ENCODE data around the gene RALGAPA2. TPM values are rescaled to one million over a fixed set of nuclear protein-coding genes. Genes with fewer than 3 reads are reported as not detected.
A peak's percentile ranks its signal among the peaks of the same experiment; 100 is the strongest.

RALGAPA2 gene
- total RNA-seq, 2 experiments from 2014 or later: 13.6 to 13.7 TPM

- CTCF ChIA-PET: interaction anchor here (0.7 to 1.3 kb wide), 2 partner anchors 8 to 382 kb away, joined by 3 to 5 read pairs; no protein-coding TSS in a partner anchor
- no peak overlapping the region for H3K27ac Mint-ChIP-seq
- H3K4me3 Mint-ChIP-seq: no peak overlapping the region
These were observed 268.9 kb downstream of the RALGAPA2 start for GRCh38 chr20:20443504-20443903.

GRCh38 chr20:20442466-20442865 lies 270.0 kb downstream of the RALGAPA2 start:
- Mint-ChIP-seq H3K4me3 (no peak overlapping the region), H3K36me3 (ENCODE audit: low read depth) (peaks cover 7% of the 10 kb centered on the region), H3K27ac (no peak overlapping the region), H3K27me3 (ENCODE audit: low read depth) (no peaks in the 10 kb centered on the region), H3K9me3 (no peaks in the 10 kb centered on the region), H3K4me1 (ENCODE audit: low read depth) (no peaks in the 10 kb centered on the region)
- CTCF ChIA-PET: interaction anchor here (0.7 kb wide), 1 partner anchor 56 kb away, joined by 3 read pairs; no protein-coding TSS in a partner anchor
- DNase-seq: no peak
- intact Hi-C loops (cut with micrococcal nuclease): no loop called here

More at GRCh38 chr20:20443504-20443903, 268.9 kb downstream of the RALGAPA2 start:
- H3K36me3 Mint-ChIP-seq (ENCODE audit: low read depth): peaks cover 4% of the 10 kb centered on the region
- no peaks in the 10 kb centered on the region for H3K9me3 Mint-ChIP-seq
- intact Hi-C loops (cut with micrococcal nuclease): no loop called here
- H3K27me3 Mint-ChIP-seq (ENCODE audit: low read depth): no peaks in the 10 kb centered on the region
- no peak for DNase-seq
- no peaks in the 10 kb centered on the region for H3K4me1 Mint-ChIP-seq (ENCODE audit: low read depth)

GRCh38 chr20:20440886-20441658 lies 271.4 kb downstream of the RALGAPA2 start:
- Mint-ChIP-seq H3K4me3 (no peak overlapping the region), H3K4me1 (ENCODE audit: low read depth) (no peaks in the 10 kb centered on the region), H3K27me3 (ENCODE audit: low read depth) (no peaks in the 10 kb centered on the region), H3K9me3 (no peaks in the 10 kb centered on the region), H3K27ac (no peak overlapping the region), H3K36me3 (ENCODE audit: low read depth) (peaks cover 10% of the 10 kb centered on the region)
- CTCF ChIA-PET: interaction anchor here (1.2 kb wide), 1 partner anchor 9 kb away, joined by 4 read pairs; no protein-coding TSS in a partner anchor
- intact Hi-C loops (cut with micrococcal nuclease): no loop called here
- no peak for DNase-seq

- Mint-ChIP-seq H3K27me3 (ENCODE audit: low read depth) (no peaks in the 10 kb centered on the region), H3K27ac (no peak overlapping the region), H3K36me3 (ENCODE audit: low read depth) (peaks cover 10% of the 10 kb centered on the region), H3K9me3 (no peaks in the 10 kb centered on the region), H3K4me3 (no peak overlapping the region), H3K4me1 (ENCODE audit: low read depth) (no peaks in the 10 kb centered on the region)
- CTCF ChIA-PET: interaction anchor here (1.2 kb wide), 1 partner anchor 10 kb away, joined by 4 read pairs; no protein-coding TSS in a partner anchor
- intact Hi-C loops (cut with micrococcal nuclease): no loop called here
- no peak for DNase-seq
These were observed 272.0 kb downstream of the RALGAPA2 start for GRCh38 chr20:20440481-20440880.

GRCh38 chr20:20439602-20440190 lies 272.7 kb downstream of the RALGAPA2 start:
- no peaks in the 10 kb centered on the region for H3K9me3 Mint-ChIP-seq
- no peak overlapping the region for H3K27ac Mint-ChIP-seq
- DNase-seq: no peak
- H3K36me3 Mint-ChIP-seq (ENCODE audit: low read depth): peaks cover 10% of the 10 kb centered on the region
- no peak overlapping the region for H3K4me3 Mint-ChIP-seq
- H3K4me1 Mint-ChIP-seq (ENCODE audit: low read depth): no peaks in the 10 kb centered on the region
- CTCF ChIA-PET: no interaction called here
- H3K27me3 Mint-ChIP-seq (ENCODE audit: low read depth): no peaks in the 10 kb centered on the region
- intact Hi-C loops (cut with micrococcal nuclease): no loop called here

GRCh38 chr20:20437314-20437713 lies 275.1 kb downstream of the RALGAPA2 start:
- H3K27ac Mint-ChIP-seq: no peak overlapping the region
- no peak overlapping the region for H3K4me3 Mint-ChIP-seq
- CTCF ChIA-PET: no interaction called here
- no peak for DNase-seq
- H3K27me3 Mint-ChIP-seq (ENCODE audit: low read depth): no peaks in the 10 kb centered on the region
- H3K36me3 Mint-ChIP-seq (ENCODE audit: low read depth): peaks cover 12% of the 10 kb centered on the region
- no peaks in the 10 kb centered on the region for H3K9me3 Mint-ChIP-seq
- intact Hi-C loops (cut with micrococcal nuclease): no loop called here
- H3K4me1 Mint-ChIP-seq (ENCODE audit: low read depth): no peaks in the 10 kb centered on the region

GRCh38 chr20:20436689-20437088 lies 275.8 kb downstream of the RALGAPA2 start:
- no peak for DNase-seq
- H3K4me3 Mint-ChIP-seq: no peak overlapping the region
- no peak overlapping the region for H3K27ac Mint-ChIP-seq
- intact Hi-C loops (cut with micrococcal nuclease): no loop called here
- no peaks in the 10 kb centered on the region for H3K27me3 Mint-ChIP-seq (ENCODE audit: low read depth)
- CTCF ChIA-PET: no interaction called here
- peaks cover 11% of the 10 kb centered on the region for H3K36me3 Mint-ChIP-seq (ENCODE audit: low read depth)
- H3K4me1 Mint-ChIP-seq (ENCODE audit: low read depth): no peaks in the 10 kb centered on the region
- no peaks in the 10 kb centered on the region for H3K9me3 Mint-ChIP-seq

- intact Hi-C loops (cut with micrococcal nuclease): no loop called here
- CTCF ChIA-PET: interaction anchor here (0.7 to 1.0 kb wide), 3 partner anchors 17 to 159 kb away, joined by 3 read pairs; no protein-coding TSS in a partner anchor
- no peak overlapping the region for H3K27ac Mint-ChIP-seq
- peak; percentile 15 for DNase-seq
- no peaks in the 10 kb centered on the region for H3K27me3 Mint-ChIP-seq (ENCODE audit: low read depth)
- H3K9me3 Mint-ChIP-seq: no peaks in the 10 kb centered on the region
- H3K4me3 Mint-ChIP-seq: no peak overlapping the region
- H3K4me1 Mint-ChIP-seq (ENCODE audit: low read depth): no peaks in the 10 kb centered on the region
- peaks cover 11% of the 10 kb centered on the region for H3K36me3 Mint-ChIP-seq (ENCODE audit: low read depth)
These were observed 277.0 kb downstream of the RALGAPA2 start for GRCh38 chr20:20435453-20435852.

GRCh38 chr20:20432618-20433286 lies 279.7 kb downstream of the RALGAPA2 start:
- peaks cover 10% of the 10 kb centered on the region for H3K36me3 Mint-ChIP-seq (ENCODE audit: low read depth)
- no peak overlapping the region for H3K27ac Mint-ChIP-seq
- no peak overlapping the region for H3K4me3 Mint-ChIP-seq
- intact Hi-C loops (cut with micrococcal nuclease): no loop called here
- no peaks in the 10 kb centered on the region for H3K9me3 Mint-ChIP-seq
- DNase-seq: no peak
- CTCF ChIA-PET: no interaction called here
- no peaks in the 10 kb centered on the region for H3K4me1 Mint-ChIP-seq (ENCODE audit: low read depth)
- H3K27me3 Mint-ChIP-seq (ENCODE audit: low read depth): no peaks in the 10 kb centered on the region

GRCh38 chr20:20430066-20430465 lies 282.4 kb downstream of the RALGAPA2 start:
- DNase-seq: no peak
- intact Hi-C loops (cut with micrococcal nuclease): no loop called here
- Mint-ChIP-seq H3K27me3 (ENCODE audit: low read depth) (no peaks in the 10 kb centered on the region), H3K9me3 (no peaks in the 10 kb centered on the region), H3K4me3 (no peak overlapping the region), H3K4me1 (ENCODE audit: low read depth) (peaks cover 14% of the 10 kb centered on the region), H3K27ac (no peak overlapping the region), H3K36me3 (ENCODE audit: low read depth) (peaks cover 4% of the 10 kb centered on the region)
- CTCF ChIA-PET: no interaction called here

GRCh38 chr20:20428067-20428466 lies 284.4 kb downstream of the RALGAPA2 start:
- Mint-ChIP-seq H3K9me3 (no peaks in the 10 kb centered on the region), H3K27ac (no peak overlapping the region), H3K4me1 (ENCODE audit: low read depth) (peaks cover 14% of the 10 kb centered on the region), H3K36me3 (ENCODE audit: low read depth) (peaks cover 2% of the 10 kb centered on the region), H3K27me3 (ENCODE audit: low read depth) (no peaks in the 10 kb centered on the region), H3K4me3 (no peak overlapping the region)
- intact Hi-C loops (cut with micrococcal nuclease): no loop called here
- CTCF ChIA-PET: no interaction called here
- DNase-seq: no peak

GRCh38 chr20:20427227-20427864 lies 285.1 kb downstream of the RALGAPA2 start:
- H3K4me1 Mint-ChIP-seq (ENCODE audit: low read depth): peaks cover 14% of the 10 kb centered on the region
- H3K27ac Mint-ChIP-seq: peak overlapping the region; percentile 76
- no peak for DNase-seq
- intact Hi-C loops (cut with micrococcal nuclease): no loop called here
- H3K27me3 Mint-ChIP-seq (ENCODE audit: low read depth): no peaks in the 10 kb centered on the region
- CTCF ChIA-PET: no interaction called here
- peaks cover 7% of the 10 kb centered on the region for H3K36me3 Mint-ChIP-seq (ENCODE audit: low read depth)
- H3K4me3 Mint-ChIP-seq: no peak overlapping the region
- no peaks in the 10 kb centered on the region for H3K9me3 Mint-ChIP-seq
